Measurements from ENCODE around the gene PSD2.

Gene PSD2

DNA sequence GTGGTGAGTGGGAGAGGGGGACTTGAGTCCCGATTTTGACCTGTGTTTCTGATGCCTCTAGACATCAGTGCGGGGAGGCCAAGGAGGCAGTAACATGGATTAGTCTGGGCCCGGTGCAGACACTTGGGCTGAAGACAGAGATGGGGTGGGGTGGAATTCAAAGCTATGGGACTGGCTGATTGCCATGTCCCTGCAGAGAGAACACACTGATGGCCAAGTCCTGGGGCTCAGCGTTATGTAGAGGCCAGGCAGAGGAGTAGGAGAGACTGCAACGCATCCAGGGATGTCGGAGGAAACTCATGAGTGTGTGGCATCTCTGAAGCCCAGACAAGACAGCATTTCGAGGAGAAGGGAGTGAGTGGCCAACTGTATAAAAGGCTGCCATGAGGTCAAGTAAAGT is 30.1 kb downstream of the PSD2 start:
- DNase-seq (ENCODE audit: low read depth in 1 of 2, low spot score in 1 of 2), result no peak
- TF ChIP-seq, protein P1, sequence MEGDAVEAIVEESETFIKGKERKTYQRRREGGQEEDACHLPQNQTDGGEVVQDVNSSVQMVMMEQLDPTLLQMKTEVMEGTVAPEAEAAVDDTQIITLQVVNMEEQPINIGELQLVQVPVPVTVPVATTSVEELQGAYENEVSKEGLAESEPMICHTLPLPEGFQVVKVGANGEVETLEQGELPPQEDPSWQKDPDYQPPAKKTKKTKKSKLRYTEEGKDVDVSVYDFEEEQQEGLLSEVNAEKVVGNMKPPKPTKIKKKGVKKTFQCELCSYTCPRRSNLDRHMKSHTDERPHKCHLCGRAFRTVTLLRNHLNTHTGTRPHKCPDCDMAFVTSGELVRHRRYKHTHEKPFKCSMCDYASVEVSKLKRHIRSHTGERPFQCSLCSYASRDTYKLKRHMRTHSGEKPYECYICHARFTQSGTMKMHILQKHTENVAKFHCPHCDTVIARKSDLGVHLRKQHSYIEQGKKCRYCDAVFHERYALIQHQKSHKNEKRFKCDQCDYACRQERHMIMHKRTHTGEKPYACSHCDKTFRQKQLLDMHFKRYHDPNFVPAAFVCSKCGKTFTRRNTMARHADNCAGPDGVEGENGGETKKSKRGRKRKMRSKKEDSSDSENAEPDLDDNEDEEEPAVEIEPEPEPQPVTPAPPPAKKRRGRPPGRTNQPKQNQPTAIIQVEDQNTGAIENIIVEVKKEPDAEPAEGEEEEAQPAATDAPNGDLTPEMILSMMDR (IDR thresholded peaks at IDR 0.05; ENCODE audit: insufficient read depth, low read length), result no peak
- TF ChIP-seq POLR2AphosphoS5 (IDR thresholded peaks at IDR 0.05; ENCODE audit: low read depth) (no peak), GABPA (IDR thresholded peaks at IDR 0.05; ENCODE audit: low read depth) (no peak), SPI1 (IDR thresholded peaks at IDR 0.05; ENCODE audit: borderline replicate concordance, low read depth) (no peak)
- Histone ChIP-seq H3K27ac (replicated peaks) (no peak overlapping the region), H3K27me3 (ENCODE audit: insufficient read depth, poor library complexity, severe bottlenecking) (no peaks in the 10 kb centered on the region), H3K4me3 (replicated peaks; ENCODE audit: insufficient read depth, low read length) (no peak overlapping the region)

DNA sequence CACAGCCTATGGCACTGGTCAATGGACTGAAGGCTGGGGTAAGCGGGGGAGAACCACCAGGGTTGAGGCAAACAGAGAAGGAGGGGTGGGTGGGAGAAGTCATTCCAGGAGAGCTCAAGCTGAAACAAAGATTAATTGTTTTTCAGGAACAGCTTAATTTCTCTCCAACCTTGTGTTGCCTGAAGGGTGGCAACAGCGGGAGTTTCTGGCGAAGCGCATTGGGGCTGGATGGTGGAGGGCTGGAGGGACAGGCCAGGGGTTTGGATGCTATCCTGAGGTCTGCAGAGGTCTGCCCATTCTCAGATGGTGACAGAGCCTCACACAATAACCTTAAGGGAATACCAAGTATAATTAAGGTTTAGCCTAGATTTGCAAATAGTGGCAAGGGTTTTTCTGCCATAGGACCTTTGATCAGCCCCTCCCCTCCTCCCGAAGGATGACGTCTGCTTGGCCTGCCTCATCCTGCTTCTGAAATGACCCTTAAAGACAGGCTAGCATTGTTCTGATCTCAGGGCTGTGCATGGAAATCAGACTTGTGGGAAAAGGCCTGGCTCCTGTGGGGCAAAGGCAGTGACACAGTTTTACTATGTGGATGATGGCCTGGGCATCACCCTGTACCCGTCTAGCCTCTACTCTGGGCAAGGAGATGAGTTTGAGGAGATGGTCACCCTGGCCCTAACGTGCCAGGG is 32.7 kb downstream of the PSD2 start:
- Histone ChIP-seq H3K27me3 (ENCODE audit: insufficient read depth, poor library complexity, severe bottlenecking) (no peaks in the 10 kb centered on the region), H3K4me3 (replicated peaks; ENCODE audit: insufficient read depth, low read length) (no peak overlapping the region), H3K27ac (replicated peaks) (no peak overlapping the region)
- TF ChIP-seq, protein P2, sequence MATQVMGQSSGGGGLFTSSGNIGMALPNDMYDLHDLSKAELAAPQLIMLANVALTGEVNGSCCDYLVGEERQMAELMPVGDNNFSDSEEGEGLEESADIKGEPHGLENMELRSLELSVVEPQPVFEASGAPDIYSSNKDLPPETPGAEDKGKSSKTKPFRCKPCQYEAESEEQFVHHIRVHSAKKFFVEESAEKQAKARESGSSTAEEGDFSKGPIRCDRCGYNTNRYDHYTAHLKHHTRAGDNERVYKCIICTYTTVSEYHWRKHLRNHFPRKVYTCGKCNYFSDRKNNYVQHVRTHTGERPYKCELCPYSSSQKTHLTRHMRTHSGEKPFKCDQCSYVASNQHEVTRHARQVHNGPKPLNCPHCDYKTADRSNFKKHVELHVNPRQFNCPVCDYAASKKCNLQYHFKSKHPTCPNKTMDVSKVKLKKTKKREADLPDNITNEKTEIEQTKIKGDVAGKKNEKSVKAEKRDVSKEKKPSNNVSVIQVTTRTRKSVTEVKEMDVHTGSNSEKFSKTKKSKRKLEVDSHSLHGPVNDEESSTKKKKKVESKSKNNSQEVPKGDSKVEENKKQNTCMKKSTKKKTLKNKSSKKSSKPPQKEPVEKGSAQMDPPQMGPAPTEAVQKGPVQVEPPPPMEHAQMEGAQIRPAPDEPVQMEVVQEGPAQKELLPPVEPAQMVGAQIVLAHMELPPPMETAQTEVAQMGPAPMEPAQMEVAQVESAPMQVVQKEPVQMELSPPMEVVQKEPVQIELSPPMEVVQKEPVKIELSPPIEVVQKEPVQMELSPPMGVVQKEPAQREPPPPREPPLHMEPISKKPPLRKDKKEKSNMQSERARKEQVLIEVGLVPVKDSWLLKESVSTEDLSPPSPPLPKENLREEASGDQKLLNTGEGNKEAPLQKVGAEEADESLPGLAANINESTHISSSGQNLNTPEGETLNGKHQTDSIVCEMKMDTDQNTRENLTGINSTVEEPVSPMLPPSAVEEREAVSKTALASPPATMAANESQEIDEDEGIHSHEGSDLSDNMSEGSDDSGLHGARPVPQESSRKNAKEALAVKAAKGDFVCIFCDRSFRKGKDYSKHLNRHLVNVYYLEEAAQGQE (IDR thresholded peaks at IDR 0.05; ENCODE audit: insufficient replicate concordance, low read depth), result no peak
- TF ChIP-seq SPI1 (IDR thresholded peaks at IDR 0.05; ENCODE audit: borderline replicate concordance, low read depth) (no peak), GABPA (IDR thresholded peaks at IDR 0.05; ENCODE audit: low read depth) (no peak), POLR2AphosphoS5 (IDR thresholded peaks at IDR 0.05; ENCODE audit: low read depth) (no peak)
- TF ChIP-seq, protein P1 (IDR thresholded peaks at IDR 0.05; ENCODE audit: insufficient read depth, low read length), result no peak
- DNase-seq (ENCODE audit: low read depth in 1 of 2, low spot score in 1 of 2), result no peak

DNA sequence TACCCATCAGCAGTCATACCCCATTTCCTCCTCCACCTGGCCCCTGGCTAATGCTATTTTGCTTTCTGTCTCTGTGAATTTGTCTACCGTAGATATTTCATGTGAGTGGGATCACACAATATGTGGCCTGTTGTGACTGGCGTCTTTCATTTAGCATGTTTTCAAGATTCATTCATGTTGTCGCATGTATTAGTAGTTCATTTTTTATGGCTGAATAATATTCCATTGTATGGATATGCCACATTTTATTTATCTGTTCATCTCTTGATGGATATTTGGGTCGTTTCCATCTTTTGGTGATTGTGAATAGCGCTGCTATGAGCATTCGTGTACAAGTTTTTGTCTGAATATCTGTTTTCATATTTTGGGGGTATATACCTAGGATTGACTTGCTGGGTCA is 33.9 kb downstream of the PSD2 start:
- Histone ChIP-seq H3K4me3 (replicated peaks; ENCODE audit: insufficient read depth, low read length) (no peak overlapping the region), H3K27me3 (ENCODE audit: insufficient read depth, poor library complexity, severe bottlenecking) (no peaks in the 10 kb centered on the region), H3K27ac (replicated peaks) (no peak overlapping the region)
- TF ChIP-seq GABPA (IDR thresholded peaks at IDR 0.05; ENCODE audit: low read depth) (no peak), POLR2AphosphoS5 (IDR thresholded peaks at IDR 0.05; ENCODE audit: low read depth) (no peak)
- TF ChIP-seq, protein P1 (IDR thresholded peaks at IDR 0.05; ENCODE audit: insufficient read depth, low read length), result no peak
- TF ChIP-seq, protein P2 (IDR thresholded peaks at IDR 0.05; ENCODE audit: insufficient replicate concordance, low read depth), result no peak
- DNase-seq (ENCODE audit: low read depth in 1 of 2, low spot score in 1 of 2), result no peak

DNA sequence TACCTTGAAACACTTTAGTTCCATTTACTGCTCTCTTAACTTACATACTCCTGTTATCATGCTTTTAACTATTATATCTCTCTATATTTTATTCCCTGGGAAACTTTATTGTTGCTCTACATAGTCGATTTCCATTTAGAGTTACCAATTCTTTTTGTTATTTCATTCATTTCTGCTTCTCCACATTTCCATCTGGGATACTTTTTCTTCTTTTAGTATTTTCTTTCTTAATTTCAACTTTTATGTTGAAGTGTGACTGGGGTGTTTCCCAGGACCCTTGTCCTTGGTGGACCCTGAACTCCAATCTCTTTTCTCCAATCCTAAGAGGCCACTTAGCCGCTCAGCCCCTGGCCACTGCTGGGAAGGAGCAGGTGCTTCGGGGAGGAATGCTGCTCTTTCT is 36.0 kb downstream of the PSD2 start:
- Histone ChIP-seq H3K4me3 (replicated peaks; ENCODE audit: insufficient read depth, low read length) (no peak overlapping the region), H3K27ac (replicated peaks) (no peak overlapping the region), H3K27me3 (ENCODE audit: insufficient read depth, poor library complexity, severe bottlenecking) (no peaks in the 10 kb centered on the region)
- TF ChIP-seq, protein P2 (IDR thresholded peaks at IDR 0.05; ENCODE audit: insufficient replicate concordance, low read depth), result no peak
- TF ChIP-seq GABPA (IDR thresholded peaks at IDR 0.05; ENCODE audit: low read depth) (no peak), POLR2AphosphoS5 (IDR thresholded peaks at IDR 0.05; ENCODE audit: low read depth) (no peak), SPI1 (IDR thresholded peaks at IDR 0.05; ENCODE audit: borderline replicate concordance, low read depth) (no peak)
- TF ChIP-seq, protein P1 (IDR thresholded peaks at IDR 0.05; ENCODE audit: insufficient read depth, low read length), result no peak
- DNase-seq (ENCODE audit: low read depth in 1 of 2, low spot score in 1 of 2), result no peak

Measured in HL-60 (cell line).